A549 (cell line): ENCODE results near the gene ANKRD11. TPM values are rescaled to one million over a fixed set of nuclear protein-coding genes. Genes with fewer than 3 reads are reported as not detected.

Experiments
- ATAC-seq, 2 experiments: fragments of 200-7000 bp in 1 of 2; fragments of >200 bp in 1 of 2; cut with Nextera tagmentation in 1 of 2; cut with Tn5 transposase in 1 of 2; 3 replicates each; pipeline versions ENCODE4 v1.8.0 to v1.9.1; 2018 to 2020; ENCODE audit warnings: mild to moderate bottlenecking in 1 of 2, moderate library complexity in 1 of 2
- CTCF ChIA-PET: fragments of 300-600 bp; sonication (Branson Sonifier 250); formaldehyde crosslinking; extraction: SDS; loops from one replicate; lab custom pipeline; 2021; ENCODE audit warnings: antibody characterized with exemption, inconsistent platforms; lab: Yijun Ruan, JAX
- POLR2A ChIA-PET: fragments of 350-600 bp; formaldehyde crosslinking; extraction: SDS; loops from one replicate; lab custom pipeline; 2021; ENCODE audit warnings: antibody characterized with exemption, inconsistent platforms; lab: Yijun Ruan, JAX
- DNase-seq, 2 experiments: peaks; one replicate each; pipeline versions ENCODE4 v3.0.0 to v3.0.0-alpha.2; 2011 to 2016; ENCODE audit warnings: low read depth in 1 of 2, low spot score in 1 of 2
- FAIRE-seq: peaks from 2 replicates; lab custom pipeline; 2011; peaks lifted over from hg19 to GRCh38; lab: Jason Lieb, UNC
- H3K27ac ChIP-seq, 2 experiments: fragments of >200 bp; sonication (Bioruptor Twin); formaldehyde crosslinking; 3 replicates each; pipeline ENCODE4 v1.5.1; 2016 to 2017
- H3K4me1 ChIP-seq: fragments of >200 bp; sonication (Bioruptor Twin); formaldehyde crosslinking; 3 replicates; pipeline ENCODE4 v1.6.1; 2016
- H3K4me2 ChIP-seq: fragments of >200 bp; sonication (Bioruptor Twin); formaldehyde crosslinking; 3 replicates; pipeline ENCODE4 v1.6.1; 2016
- H3K4me3 ChIP-seq: fragments of >200 bp; sonication (Bioruptor Twin); formaldehyde crosslinking; 3 replicates; pipeline ENCODE4 v1.5.1; 2016
- H3K9me3 ChIP-seq: fragments of >200 bp; sonication (Bioruptor Twin); formaldehyde crosslinking; 3 replicates; pipeline ENCODE4 v1.6.1; 2016
- CEBPB ChIP-seq, 2 experiments: fragments of >200 bp in 1 of 2; sonication (Bioruptor Twin) in 1 of 2; formaldehyde crosslinking in 1 of 2; IDR thresholded peaks; 2 replicates each; pipeline ENCODE4 v1.6.1; 2012 to 2016
- EP300 ChIP-seq, 2 experiments: fragments of >200 bp; sonication (Bioruptor Twin); formaldehyde crosslinking; IDR thresholded peaks; 2 replicates in 1 of 2; 3 replicates in 1 of 2; pipeline ENCODE4 v1.6.1; 2016 to 2017
- FOSL2 ChIP-seq, 2 experiments: fragments of 450-650 bp in 1 of 2; fragments of >200 bp in 1 of 2; sonication (Bioruptor Twin) in 1 of 2; formaldehyde crosslinking; IDR thresholded peaks; 2 replicates each; pipeline versions ENCODE4 v1.5.0 to v1.6.1; 2016 to 2020; ENCODE audit warnings: mild to moderate bottlenecking in 1 of 2, moderate library complexity in 1 of 2
- HOXB13 ChIP-seq: fragments of 250-450 bp; sonication (Bioruptor Pico); IDR thresholded peaks from 2 replicates; pipeline ENCODE4 v1.5.0; 2020; ENCODE audit warnings: low read depth, mild to moderate bottlenecking, moderate library complexity
- JUN ChIP-seq, 2 experiments: fragments of >200 bp; sonication (Bioruptor Twin); formaldehyde crosslinking; IDR thresholded peaks; 2 replicates in 1 of 2; 3 replicates in 1 of 2; pipeline ENCODE4 v1.6.1; 2016 to 2017
- KDM1A ChIP-seq: fragments of 200-600 bp; sonication (generic); IDR thresholded peaks from 2 replicates; pipeline ENCODE4 v1.6.1; 2016; ENCODE audit warnings: low read depth, mild to moderate bottlenecking
- MAFK ChIP-seq: fragments of 450-650 bp; IDR thresholded peaks from 2 replicates; pipeline ENCODE4 v1.6.1; 2014; ENCODE audit not compliant: partially characterized antibody
- PHF8 ChIP-seq: fragments of 200-600 bp; sonication (generic); IDR thresholded peaks from 2 replicates; pipeline ENCODE4 v1.6.1; 2016; ENCODE audit warnings: low read depth, mild to moderate bottlenecking, antibody characterized with exemption, moderate library complexity, borderline replicate concordance
- POLR2A ChIP-seq: IDR thresholded peaks from 2 replicates; pipeline ENCODE4 v1.6.1; 2012; ENCODE audit warnings: mild to moderate bottlenecking, low read length
- SMC3 ChIP-seq: fragments of >200 bp; sonication (Bioruptor Twin); formaldehyde crosslinking; IDR thresholded peaks from 3 replicates; pipeline ENCODE4 v1.6.1; 2018; ENCODE audit warnings: inconsistent platforms
- TFCP2L1 ChIP-seq: fragments of 250-450 bp; sonication (Bioruptor Pico); IDR thresholded peaks from 2 replicates; pipeline ENCODE4 v1.5.0; 2021; ENCODE audit warnings: mild to moderate bottlenecking
- ZFP36 ChIP-seq: fragments of 450-650 bp; IDR thresholded peaks from 2 replicates; pipeline ENCODE4 v1.6.1; 2014; ENCODE audit warnings: borderline replicate concordance; ENCODE audit not compliant: partially characterized antibody
- WGBS: methylation state at CpG from one replicate; pipeline ENCODE4 v1.1.6; 2017; ENCODE audit errors: missing lambda C conversion rate; 5-methylcytosine and 5-hydroxymethylcytosine counted together
- polyA plus RNA-seq, 4 experiments: library from polyadenylated mRNA; depleted of rRNA in 3 of 4; stranded (reverse); fragments of >200 nt; fragmentation: RNase III in 1 of 4; extraction: RNeasy Plus Mini Kit Qiagen cat#74134 plus additional on column Dnase treatment in 1 of 4; gene quantifications; 2 replicates in 3 of 4; 3 replicates in 1 of 4; pipeline ENCODE4 v1.2.3, GENCODE V29; 2011 to 2017
- TF ChIP-seq, protein P1 (sequence below): fragments of 250-450 bp; sonication (Bioruptor Pico); IDR thresholded peaks from 2 replicates; pipeline ENCODE4 v1.5.0; 2021; ENCODE audit warnings: mild to moderate bottlenecking, moderate library complexity, borderline replicate concordance
- TF ChIP-seq, protein P2 (sequence below): fragments of >200 bp; sonication (Bioruptor Twin); formaldehyde crosslinking; IDR thresholded peaks from 3 replicates; pipeline ENCODE4 v1.5.1; 2016
- TF ChIP-seq, protein P3 (sequence below): fragments of 250-450 bp; sonication (Bioruptor Pico); IDR thresholded peaks from 2 replicates; pipeline ENCODE4 v1.5.0; 2020; ENCODE audit warnings: low read depth, mild to moderate bottlenecking, moderate library complexity
- TF ChIP-seq, protein P4 (sequence below): IDR thresholded peaks from 2 replicates; pipeline ENCODE4 v1.6.1; 2012
- TF ChIP-seq, protein P5 (sequence below): IDR thresholded peaks from 2 replicates; pipeline ENCODE4 v1.6.1; 2012; ENCODE audit warnings: low read depth, borderline replicate concordance
- TF ChIP-seq, protein P6 (sequence below): IDR thresholded peaks from 2 replicates; pipeline ENCODE4 v1.6.1; 2012

ANKRD11 gene
- polyA plus RNA-seq, 2 of the 4 experiments (the other 2 are of a cell fraction): 53.6 to 54.9 TPM

DNA sequence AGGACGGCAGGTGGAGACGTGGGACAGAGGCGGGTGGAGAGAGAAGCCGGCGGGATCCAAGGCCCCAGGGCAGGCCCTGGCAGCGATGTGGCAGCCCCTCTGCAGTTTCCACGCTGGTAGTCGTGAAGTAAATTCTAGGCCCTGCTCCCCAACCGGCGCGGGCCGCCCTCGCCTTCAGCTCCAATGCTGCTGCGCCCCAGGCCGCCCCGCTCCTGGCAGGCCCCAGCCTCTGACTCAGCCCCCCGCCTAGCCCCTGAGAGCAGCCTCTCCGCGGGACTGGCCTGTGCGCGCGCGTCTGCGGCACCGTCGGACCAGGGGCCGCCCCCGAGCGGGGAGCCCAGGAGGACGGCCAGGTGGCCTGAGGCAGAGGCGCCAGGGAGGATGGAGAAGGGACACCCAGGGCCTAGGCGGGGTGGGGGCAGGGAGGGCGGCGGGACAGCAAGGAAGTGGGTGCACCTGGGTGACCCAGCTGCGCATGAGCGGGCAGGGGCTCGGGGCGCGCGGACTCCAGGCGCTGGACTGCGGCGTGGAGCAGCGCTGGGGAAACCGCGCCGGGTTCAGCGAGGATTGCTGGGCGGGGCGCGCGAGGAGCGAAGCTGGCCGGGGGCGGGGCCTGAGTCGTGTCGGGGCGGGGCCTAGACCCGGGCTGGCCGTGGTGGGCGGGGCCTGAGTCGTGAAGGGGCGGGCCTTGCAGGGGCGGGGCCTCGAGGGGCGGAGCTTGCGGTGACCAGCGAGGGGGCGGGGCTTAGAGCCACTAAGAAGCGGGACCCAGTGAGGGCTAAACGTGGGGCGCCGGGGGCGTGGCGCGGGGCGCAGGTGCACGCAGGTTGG is 243.2 kb downstream of the ANKRD11 start:
- TF ChIP-seq POLR2A: peak; percentile 55
- TF ChIP-seq FOSL2 (IDR thresholded peaks at IDR 0.05): no peak
- no peak for TF ChIP-seq FOSL2 (CRISPR knock-in tag; IDR thresholded peaks at IDR 0.05)
- TF ChIP-seq JUN (IDR thresholded peaks at IDR 0.05): 0 out of 5 replicates have a peak, but pooled peaks of 1 of the 2 experiments have one; percentile 32
- TF ChIP-seq, protein P1, sequence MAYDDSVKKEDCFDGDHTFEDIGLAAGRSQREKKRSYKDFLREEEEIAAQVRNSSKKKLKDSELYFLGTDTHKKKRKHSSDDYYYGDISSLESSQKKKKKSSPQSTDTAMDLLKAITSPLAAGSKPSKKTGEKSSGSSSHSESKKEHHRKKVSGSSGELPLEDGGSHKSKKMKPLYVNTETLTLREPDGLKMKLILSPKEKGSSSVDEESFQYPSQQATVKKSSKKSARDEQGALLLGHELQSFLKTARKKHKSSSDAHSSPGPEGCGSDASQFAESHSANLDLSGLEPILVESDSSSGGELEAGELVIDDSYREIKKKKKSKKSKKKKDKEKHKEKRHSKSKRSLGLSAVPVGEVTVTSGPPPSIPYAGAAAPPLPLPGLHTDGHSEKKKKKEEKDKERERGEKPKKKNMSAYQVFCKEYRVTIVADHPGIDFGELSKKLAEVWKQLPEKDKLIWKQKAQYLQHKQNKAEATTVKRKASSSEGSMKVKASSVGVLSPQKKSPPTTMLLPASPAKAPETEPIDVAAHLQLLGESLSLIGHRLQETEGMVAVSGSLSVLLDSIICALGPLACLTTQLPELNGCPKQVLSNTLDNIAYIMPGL: no peak
- TF ChIP-seq, protein P2, sequence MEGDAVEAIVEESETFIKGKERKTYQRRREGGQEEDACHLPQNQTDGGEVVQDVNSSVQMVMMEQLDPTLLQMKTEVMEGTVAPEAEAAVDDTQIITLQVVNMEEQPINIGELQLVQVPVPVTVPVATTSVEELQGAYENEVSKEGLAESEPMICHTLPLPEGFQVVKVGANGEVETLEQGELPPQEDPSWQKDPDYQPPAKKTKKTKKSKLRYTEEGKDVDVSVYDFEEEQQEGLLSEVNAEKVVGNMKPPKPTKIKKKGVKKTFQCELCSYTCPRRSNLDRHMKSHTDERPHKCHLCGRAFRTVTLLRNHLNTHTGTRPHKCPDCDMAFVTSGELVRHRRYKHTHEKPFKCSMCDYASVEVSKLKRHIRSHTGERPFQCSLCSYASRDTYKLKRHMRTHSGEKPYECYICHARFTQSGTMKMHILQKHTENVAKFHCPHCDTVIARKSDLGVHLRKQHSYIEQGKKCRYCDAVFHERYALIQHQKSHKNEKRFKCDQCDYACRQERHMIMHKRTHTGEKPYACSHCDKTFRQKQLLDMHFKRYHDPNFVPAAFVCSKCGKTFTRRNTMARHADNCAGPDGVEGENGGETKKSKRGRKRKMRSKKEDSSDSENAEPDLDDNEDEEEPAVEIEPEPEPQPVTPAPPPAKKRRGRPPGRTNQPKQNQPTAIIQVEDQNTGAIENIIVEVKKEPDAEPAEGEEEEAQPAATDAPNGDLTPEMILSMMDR: no peak
- TF ChIP-seq, protein P3, sequence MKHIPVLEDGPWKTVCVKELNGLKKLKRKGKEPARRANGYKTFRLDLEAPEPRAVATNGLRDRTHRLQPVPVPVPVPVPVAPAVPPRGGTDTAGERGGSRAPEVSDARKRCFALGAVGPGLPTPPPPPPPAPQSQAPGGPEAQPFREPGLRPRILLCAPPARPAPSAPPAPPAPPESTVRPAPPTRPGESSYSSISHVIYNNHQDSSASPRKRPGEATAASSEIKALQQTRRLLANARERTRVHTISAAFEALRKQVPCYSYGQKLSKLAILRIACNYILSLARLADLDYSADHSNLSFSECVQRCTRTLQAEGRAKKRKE (CRISPR knock-in tag): no peak
- TF ChIP-seq ZFP36: no peak
- TF ChIP-seq, protein P4, sequence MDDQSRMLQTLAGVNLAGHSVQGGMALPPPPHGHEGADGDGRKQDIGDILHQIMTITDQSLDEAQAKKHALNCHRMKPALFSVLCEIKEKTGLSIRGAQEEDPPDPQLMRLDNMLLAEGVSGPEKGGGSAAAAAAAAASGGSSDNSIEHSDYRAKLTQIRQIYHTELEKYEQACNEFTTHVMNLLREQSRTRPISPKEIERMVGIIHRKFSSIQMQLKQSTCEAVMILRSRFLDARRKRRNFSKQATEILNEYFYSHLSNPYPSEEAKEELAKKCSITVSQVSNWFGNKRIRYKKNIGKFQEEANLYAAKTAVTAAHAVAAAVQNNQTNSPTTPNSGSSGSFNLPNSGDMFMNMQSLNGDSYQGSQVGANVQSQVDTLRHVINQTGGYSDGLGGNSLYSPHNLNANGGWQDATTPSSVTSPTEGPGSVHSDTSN: 0 out of 2 replicates have a peak, but pooled peaks have one; percentile 29
- no peak for TF ChIP-seq HOXB13
- TF ChIP-seq, protein P5, sequence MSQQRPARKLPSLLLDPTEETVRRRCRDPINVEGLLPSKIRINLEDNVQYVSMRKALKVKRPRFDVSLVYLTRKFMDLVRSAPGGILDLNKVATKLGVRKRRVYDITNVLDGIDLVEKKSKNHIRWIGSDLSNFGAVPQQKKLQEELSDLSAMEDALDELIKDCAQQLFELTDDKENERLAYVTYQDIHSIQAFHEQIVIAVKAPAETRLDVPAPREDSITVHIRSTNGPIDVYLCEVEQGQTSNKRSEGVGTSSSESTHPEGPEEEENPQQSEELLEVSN: peak; percentile 65; the same call in 1 of the 2 replicates
- TF ChIP-seq PHF8: no peak
- TF ChIP-seq, protein P6, sequence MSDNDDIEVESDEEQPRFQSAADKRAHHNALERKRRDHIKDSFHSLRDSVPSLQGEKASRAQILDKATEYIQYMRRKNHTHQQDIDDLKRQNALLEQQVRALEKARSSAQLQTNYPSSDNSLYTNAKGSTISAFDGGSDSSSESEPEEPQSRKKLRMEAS: peak; percentile 50
- no peak for TF ChIP-seq SMC3
- TF ChIP-seq TFCP2L1: no peak
- TF ChIP-seq EP300 (IDR thresholded peaks at IDR 0.05): no peak
- no peak for FAIRE-seq
- peak; percentile 85 to 92 for ATAC-seq
- 33% methylated on average over 15 of the region's 78 CpGs for WGBS
- peak overlapping the region; percentile 53 for H3K4me3 ChIP-seq
- peak overlapping the region; percentile 86 for H3K4me2 ChIP-seq
- H3K9me3 ChIP-seq: no peaks in the 10 kb centered on the region
- POLR2A ChIA-PET: interaction anchor here (0.6 to 1.3 kb wide), 5 partner anchors 8 to 261 kb away, joined by 3 to 5 read pairs (median 4); partner anchors contain the start of genes SPG7 and ZNF778
- H3K4me1 ChIP-seq: no peaks in the 10 kb centered on the region
- CTCF ChIA-PET: interaction anchor here (0.7 to 2.4 kb wide), 2 partner anchors 42 to 256 kb away, joined by 3 to 12 read pairs; no protein-coding TSS in a partner anchor
- DNase-seq: peak; percentile 82 to 91
- peak overlapping the region; percentile 84 to 92 for H3K27ac ChIP-seq

DNA sequence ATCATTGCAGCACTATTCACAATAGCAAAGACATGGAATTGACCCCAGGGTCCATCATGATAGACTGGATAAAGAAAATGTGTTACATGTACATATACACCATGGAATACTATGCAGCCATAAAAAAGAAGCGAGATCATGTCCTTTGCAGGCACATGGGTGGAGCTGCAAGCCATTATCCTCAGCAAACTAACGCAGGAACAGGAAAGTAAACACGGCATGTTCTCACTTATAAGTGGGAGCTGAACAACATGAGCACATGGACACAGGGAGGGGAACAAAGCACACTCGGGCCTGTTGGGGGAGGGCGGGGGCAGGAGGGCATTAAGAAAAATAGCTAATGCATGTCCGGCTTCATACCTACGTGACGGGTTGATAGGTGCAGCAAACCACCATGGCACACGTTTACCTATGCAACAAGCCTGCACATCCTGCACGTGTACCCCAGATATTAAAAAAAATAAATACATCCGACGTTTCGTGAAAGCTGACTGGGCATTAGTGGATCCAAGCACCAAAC is 243.9 kb downstream of the ANKRD11 start:
- H3K4me2 ChIP-seq: peak overlapping the region; percentile 86
- TF ChIP-seq CEBPB (IDR thresholded peaks at IDR 0.05): no peak
- TF ChIP-seq MAFK: peak; percentile 64
- TF ChIP-seq, protein P6: 0 out of 2 replicates have a peak, but pooled peaks have one; percentile 2
- peak; percentile 54; the same call in 1 of the 2 replicates for TF ChIP-seq KDM1A
- TF ChIP-seq, all 56 proteins: peak for 3
- POLR2A ChIA-PET: interaction anchor here (1.1 kb wide), 1 partner anchor 18 kb away, joined by 3 read pairs; no protein-coding TSS in a partner anchor
- H3K4me1 ChIP-seq: no peaks in the 10 kb centered on the region
- DNase-seq (no peak), FAIRE-seq (no peak), ATAC-seq (no peak)
- no peaks in the 10 kb centered on the region for H3K9me3 ChIP-seq
- H3K27ac ChIP-seq: peak overlapping the region; percentile 84 to 92
- peak overlapping the region; percentile 53 for H3K4me3 ChIP-seq
- CTCF ChIA-PET: interaction anchor here (0.7 to 2.4 kb wide), 2 partner anchors 43 to 257 kb away, joined by 3 to 12 read pairs; no protein-coding TSS in a partner anchor
- 81% methylated on average over 13 of the region's 13 CpGs for WGBS
